Mesendoderm (in vitro differentiated cells): ENCODE measurements around the gene RAB19.

Source experiments
- DNase-seq: peaks from one replicate; pipeline ENCODE4 v3.0.0; 2013
- H2AK5ac ChIP-seq: 2 replicates; pipeline ENCODE4 v1.6.1; 2013; ENCODE audit warnings: low read length, inconsistent platforms
- H2BK120ac ChIP-seq: 2 replicates; pipeline ENCODE4 v1.6.1; 2013; ENCODE audit warnings: low read depth, mild to moderate bottlenecking, low read length, moderate library complexity, mixed read lengths
- H2BK15ac ChIP-seq: replicated peaks from 2 replicates; pipeline ENCODE4 v1.6.1; 2013; ENCODE audit warnings: low read depth, mild to moderate bottlenecking, moderate library complexity
- H2BK5ac ChIP-seq: 2 replicates; pipeline ENCODE4 v1.6.1; 2013; ENCODE audit warnings: low read length, inconsistent platforms
- H3K18ac ChIP-seq: 2 replicates; pipeline ENCODE4 v1.6.1; 2013; ENCODE audit warnings: mild to moderate bottlenecking, low read length, mixed read lengths
- H3K23ac ChIP-seq: one replicate; pipeline ENCODE4 v1.6.1; 2013; ENCODE audit warnings: low read length
- H3K27ac ChIP-seq: 2 replicates; pipeline ENCODE4 v1.5.1; 2013; ENCODE audit warnings: low read depth, mild to moderate bottlenecking, inconsistent platforms, low read length, moderate library complexity
- H3K27me3 ChIP-seq: 2 replicates; pipeline ENCODE4 v1.6.1; 2013; ENCODE audit warnings: low read length, control low read depth, mild to moderate bottlenecking, inconsistent platforms; ENCODE audit not compliant: insufficient read depth, poor library complexity
- H3K36me3 ChIP-seq: 2 replicates; pipeline ENCODE4 v1.6.1; 2013; ENCODE audit warnings: low read length, inconsistent platforms; ENCODE audit not compliant: control insufficient read depth, insufficient read depth
- H3K4ac ChIP-seq: one replicate; pipeline ENCODE4 v1.6.1; 2013; ENCODE audit warnings: low read depth, mild to moderate bottlenecking, low read length, moderate library complexity
- H3K4me1 ChIP-seq: 2 replicates; pipeline ENCODE4 v1.6.1; 2013; ENCODE audit warnings: low read depth, low read length, inconsistent platforms; ENCODE audit not compliant: control insufficient read depth
- H3K4me2 ChIP-seq: 2 replicates; pipeline ENCODE4 v1.6.1; 2013; ENCODE audit warnings: low read length
- H3K4me3 ChIP-seq: 2 replicates; pipeline ENCODE4 v1.5.1; 2013; ENCODE audit warnings: mild to moderate bottlenecking, low read length
- H3K56ac ChIP-seq: one replicate; pipeline ENCODE4 v1.6.1; 2013; ENCODE audit warnings: low read length
- H3K79me1 ChIP-seq: 2 replicates; pipeline ENCODE4 v1.6.1; 2013; ENCODE audit warnings: low read length, inconsistent platforms
- H3K79me2 ChIP-seq: 2 replicates; pipeline ENCODE4 v1.6.1; 2013; ENCODE audit warnings: mild to moderate bottlenecking, low read length; ENCODE audit not compliant: control insufficient read depth, insufficient read depth
- H3K9ac ChIP-seq: 2 replicates; pipeline ENCODE4 v1.6.1; 2013; ENCODE audit warnings: low read length, inconsistent platforms
- H4K5ac ChIP-seq: one replicate; pipeline ENCODE4 v1.6.1; 2013; ENCODE audit warnings: low read length
- H4K8ac ChIP-seq: one replicate; pipeline ENCODE4 v1.6.1; 2013; ENCODE audit warnings: low read depth, mild to moderate bottlenecking, control low read depth, low read length, moderate library complexity
- WGBS: extraction: QIAGEN DNeasy Blood & Tissue Kit; methylation state at CpG from one replicate; pipeline ENCODE4 v1.1.7; 2013; ENCODE audit warnings: low lambda C conversion rate, missing lambda C conversion rate; ENCODE audit not compliant: insufficient coverage; ENCODE audit errors: extremely low coverage; 5-methylcytosine and 5-hydroxymethylcytosine counted together

RAB19 gene

GRCh38 chr7:140384894-140385545, 18.8 kb upstream of the RAB19 start:
- WGBS: no CpG with 5 or more reads among the region's 1 CpG
- no peak overlapping the region for H3K56ac ChIP-seq
- no peaks in the 10 kb centered on the region for H3K4me1 ChIP-seq
- peaks cover 9% of the 10 kb centered on the region for H3K79me2 ChIP-seq
- peaks cover 2% of the 10 kb centered on the region for H3K36me3 ChIP-seq
- no peak overlapping the region for H2BK15ac ChIP-seq
- no peak overlapping the region for H4K8ac ChIP-seq
- no peak overlapping the region for H3K4me3 ChIP-seq
- no peak overlapping the region for H3K18ac ChIP-seq
- no peak overlapping the region for H3K23ac ChIP-seq
- DNase-seq: no peak
- H2AK5ac ChIP-seq: no peak overlapping the region
- no peak overlapping the region for H3K4ac ChIP-seq
- no peak overlapping the region for H2BK5ac ChIP-seq
- H4K5ac ChIP-seq: no peak overlapping the region
- no peak overlapping the region for H3K27ac ChIP-seq
- H3K27me3 ChIP-seq: no peaks in the 10 kb centered on the region
- H3K79me1 ChIP-seq: peaks cover 8% of the 10 kb centered on the region
- no peak overlapping the region for H3K9ac ChIP-seq
- H2BK120ac ChIP-seq: no peak overlapping the region
- H3K4me2 ChIP-seq: no peak overlapping the region

GRCh38 chr7:140389445-140389844, 14.4 kb upstream of the RAB19 start:
- no peak overlapping the region for H3K56ac ChIP-seq
- peaks cover 10% of the 10 kb centered on the region for H3K4me1 ChIP-seq
- DNase-seq: no peak
- no peaks in the 10 kb centered on the region for H3K36me3 ChIP-seq
- peaks cover 42% of the 10 kb centered on the region for H3K79me2 ChIP-seq
- no peak overlapping the region for H4K8ac ChIP-seq
- H2AK5ac ChIP-seq: no peak overlapping the region
- no peak overlapping the region for H3K23ac ChIP-seq
- no CpG with 5 or more reads among the region's 10 CpGs for WGBS
- no peak overlapping the region for H3K4me2 ChIP-seq
- H3K79me1 ChIP-seq: peaks cover 25% of the 10 kb centered on the region
- no peak overlapping the region for H2BK15ac ChIP-seq
- H3K18ac ChIP-seq: no peak overlapping the region
- H3K27me3 ChIP-seq: no peaks in the 10 kb centered on the region
- no peak overlapping the region for H3K27ac ChIP-seq
- no peak overlapping the region for H4K5ac ChIP-seq
- H2BK5ac ChIP-seq: no peak overlapping the region
- H3K4ac ChIP-seq: no peak overlapping the region
- no peak overlapping the region for H3K9ac ChIP-seq
- no peak overlapping the region for H2BK120ac ChIP-seq
- H3K4me3 ChIP-seq: no peak overlapping the region

- WGBS: no CpG with 5 or more reads among the region's 4 CpGs
Measured at GRCh38 chr7:140390034-140390433, 13.8 kb upstream of the RAB19 start.

GRCh38 chr7:140390466-140391190, 13.2 kb upstream of the RAB19 start:
- Histone ChIP-seq H3K27ac (no peak overlapping the region), H3K36me3 (no peaks in the 10 kb centered on the region), H2BK15ac (no peak overlapping the region), H3K27me3 (no peaks in the 10 kb centered on the region), H4K8ac (no peak overlapping the region), H3K4me3 (no peak overlapping the region), H2BK120ac (no peak overlapping the region), H3K79me1 (peaks cover 25% of the 10 kb centered on the region), H4K5ac (no peak overlapping the region), H3K79me2 (peaks cover 42% of the 10 kb centered on the region), H3K4ac (no peak overlapping the region), H2BK5ac (no peak overlapping the region), H3K4me2 (no peak overlapping the region), H3K9ac (no peak overlapping the region), H3K56ac (no peak overlapping the region), H2AK5ac (no peak overlapping the region), H3K18ac (peak overlapping the region; percentile 19), H3K23ac (no peak overlapping the region), H3K4me1 (peaks cover 10% of the 10 kb centered on the region)
- WGBS: no CpG with 5 or more reads among the region's 8 CpGs
- DNase-seq: no peak

More at GRCh38 chr7:140390034-140390433, 13.8 kb upstream of the RAB19 start:
- Histone ChIP-seq H2BK15ac (no peak overlapping the region), H3K36me3 (no peaks in the 10 kb centered on the region), H3K56ac (no peak overlapping the region), H3K4me2 (no peak overlapping the region), H3K27me3 (no peaks in the 10 kb centered on the region), H4K8ac (no peak overlapping the region), H3K9ac (no peak overlapping the region), H4K5ac (no peak overlapping the region), H3K4me1 (peaks cover 10% of the 10 kb centered on the region), H3K23ac (no peak overlapping the region), H2BK120ac (no peak overlapping the region), H3K27ac (no peak overlapping the region), H3K4me3 (no peak overlapping the region), H3K18ac (no peak overlapping the region), H3K4ac (no peak overlapping the region), H2BK5ac (no peak overlapping the region), H3K79me2 (peaks cover 42% of the 10 kb centered on the region), H3K79me1 (peaks cover 25% of the 10 kb centered on the region), H2AK5ac (no peak overlapping the region)
- no peak for DNase-seq

GRCh38 chr7:140391634-140392033, 12.2 kb upstream of the RAB19 start:
- Histone ChIP-seq H3K4ac (no peak overlapping the region), H3K4me1 (peaks cover 10% of the 10 kb centered on the region), H2AK5ac (no peak overlapping the region), H3K27ac (no peak overlapping the region), H2BK15ac (no peak overlapping the region), H3K4me2 (no peak overlapping the region), H3K4me3 (no peak overlapping the region), H3K23ac (no peak overlapping the region), H3K79me2 (peaks cover 50% of the 10 kb centered on the region), H3K9ac (no peak overlapping the region), H3K56ac (no peak overlapping the region), H3K79me1 (peaks cover 26% of the 10 kb centered on the region), H4K8ac (peak overlapping the region; percentile 81), H3K27me3 (no peaks in the 10 kb centered on the region), H4K5ac (no peak overlapping the region), H3K18ac (no peak overlapping the region), H3K36me3 (no peaks in the 10 kb centered on the region), H2BK120ac (no peak overlapping the region), H2BK5ac (no peak overlapping the region)
- DNase-seq: no peak
- no CpG with 5 or more reads among the region's 1 CpG for WGBS
